HG02763 (cell line): ENCODE measurements around the gene ST6GALNAC2.
"Not testable (repeated sequence)": the region's sequence is repeated elsewhere in the genome, so short reads cannot be mapped to it uniquely, and the experiment has no call there.

Source experiments
- ATAC-seq: cut with Tn5 transposase; IDR thresholded peaks from one replicate; pipeline ENCODE4 v1.9.1; 2021; ENCODE audit warnings: mild to moderate bottlenecking, moderate library complexity; ENCODE audit not compliant: unreplicated experiment

The ST6GALNAC2 gene

DNA sequence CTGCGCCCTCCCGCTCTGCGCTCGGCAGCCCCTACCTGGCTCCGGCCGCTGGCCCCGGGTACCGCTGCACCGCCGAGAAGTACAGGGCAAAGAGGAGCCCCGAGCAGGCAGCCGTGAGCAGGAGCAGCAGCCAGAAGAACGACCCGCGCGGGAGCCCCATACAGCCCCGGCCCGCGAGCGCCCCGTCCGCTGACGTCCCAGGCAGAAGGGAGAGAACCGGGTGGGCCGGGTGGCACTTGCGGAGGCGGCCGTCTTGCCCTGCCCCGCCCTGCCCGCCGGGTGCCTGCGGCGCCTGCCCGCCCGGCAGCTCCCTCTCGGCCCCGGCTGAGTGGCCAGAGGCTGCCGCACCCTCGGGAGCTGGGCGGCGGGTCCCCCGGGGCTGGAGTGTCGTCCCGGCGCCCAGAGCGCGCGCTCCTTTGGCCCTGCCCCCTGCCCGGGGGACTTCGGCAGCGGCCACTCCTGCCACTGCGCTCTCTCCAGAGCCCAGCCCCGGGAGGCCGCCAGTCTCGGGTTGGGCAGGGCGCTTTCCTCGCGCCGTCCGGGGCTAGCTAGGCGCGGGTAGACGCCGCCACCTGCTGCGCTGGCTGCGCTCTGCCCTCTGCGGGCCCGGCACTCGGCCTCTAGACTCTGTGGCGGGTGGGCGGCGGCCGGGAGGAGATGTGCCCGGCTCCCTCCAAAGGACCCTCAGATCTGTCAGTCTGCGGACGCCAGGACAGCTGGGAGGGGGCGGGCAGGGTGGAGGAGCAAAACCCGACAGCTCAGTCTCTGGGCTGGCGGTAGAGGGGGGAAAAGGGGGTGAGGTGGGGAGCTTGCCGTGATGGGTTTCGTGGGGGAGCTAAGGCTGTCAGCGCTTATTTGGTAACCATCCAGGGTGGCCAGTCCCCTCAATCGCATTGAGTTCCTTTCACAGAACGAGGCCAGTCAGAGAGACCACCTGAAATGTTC lies at the start of gene ST6GALNAC2:
ST6GALNAC2 (minus strand) TSS at position 212 of the 945 bp plus-strand sequence; CDS start at position 160, 52 bp downstream.
- ATAC-seq: no peak

DNA sequence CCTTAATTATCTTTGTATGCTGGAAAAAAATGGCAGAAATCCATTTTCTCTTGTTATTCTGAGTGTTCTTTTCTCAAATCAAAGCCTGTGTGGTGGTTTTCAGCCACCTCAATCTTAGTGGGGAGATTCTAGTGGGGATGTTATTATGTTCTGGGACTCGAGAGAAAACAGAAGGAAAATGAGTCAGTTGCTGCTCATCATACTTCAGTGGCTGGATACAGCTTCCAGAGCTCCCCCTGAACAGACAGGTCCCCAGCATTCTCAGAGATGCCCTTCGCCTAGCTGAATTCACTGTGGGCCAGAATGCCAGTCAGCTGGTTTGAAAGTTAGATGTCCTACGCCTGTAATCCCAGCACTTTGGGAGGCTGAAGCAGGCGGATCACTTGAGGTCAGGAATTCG lies 49.4 kb upstream of the ST6GALNAC2 start:
- ATAC-seq: no peak

- ATAC-seq: no peak
These were observed 48.1 kb upstream of the ST6GALNAC2 start for GRCh38 chr17:76633628-76634328.

DNA sequence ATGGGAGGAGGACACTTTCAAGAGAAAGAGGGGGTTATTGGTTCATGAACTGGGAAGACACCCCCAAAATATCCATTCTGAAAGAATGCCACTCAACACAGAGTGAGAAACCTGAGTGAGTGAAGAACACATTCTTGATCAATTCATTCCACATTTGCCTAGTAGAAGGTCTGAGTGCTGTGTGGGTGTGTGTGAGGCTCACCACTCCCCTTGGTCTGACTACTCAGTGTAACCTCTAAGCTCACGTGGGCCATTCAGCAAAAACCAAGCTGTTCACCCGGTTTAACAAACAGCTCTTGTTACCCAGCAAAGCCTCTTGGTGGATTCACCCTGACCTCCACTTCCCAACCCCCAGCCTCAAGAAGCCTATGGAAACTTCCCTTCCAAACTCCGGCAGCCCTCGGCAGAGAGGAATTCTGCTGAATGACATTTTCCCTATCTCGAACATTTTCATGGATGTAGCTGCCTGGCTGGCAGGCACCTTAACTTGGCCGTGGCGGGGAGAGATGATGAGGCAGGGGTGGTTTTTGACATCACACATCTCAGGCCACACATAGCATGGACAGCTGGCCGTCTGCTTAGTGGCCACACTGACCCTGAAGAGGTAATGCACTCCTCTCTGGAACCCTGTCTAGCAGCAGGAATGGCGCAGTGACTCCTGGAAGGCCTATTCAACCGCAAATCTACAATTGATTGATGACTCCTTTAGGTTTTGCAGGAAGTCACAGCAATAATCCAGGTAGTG lies 46.3 kb upstream of the ST6GALNAC2 start:
- ATAC-seq: no peak

DNA sequence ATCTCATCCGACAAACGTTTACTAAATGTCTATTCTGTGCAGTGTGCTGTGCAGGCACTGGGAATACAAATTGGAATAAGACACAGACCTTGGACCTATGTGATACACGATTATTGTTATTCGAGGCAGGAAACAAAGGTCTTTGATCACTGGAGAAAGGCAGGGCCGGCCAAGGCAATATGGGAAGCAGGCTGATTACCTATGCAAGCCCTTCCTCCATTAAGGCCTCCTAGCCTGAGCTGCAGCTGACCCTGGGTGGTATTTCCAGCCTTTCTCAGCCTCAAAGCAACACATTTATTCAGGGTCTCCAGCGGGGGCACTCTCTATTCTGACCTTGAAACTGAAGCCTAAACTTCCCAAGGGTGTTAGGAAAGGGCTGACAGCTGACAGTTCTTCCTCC lies 44.5 kb upstream of the ST6GALNAC2 start:
- ATAC-seq: no peak

GRCh38 chr17:76627510-76627909 lies 41.9 kb upstream of the ST6GALNAC2 start:
- no peak for ATAC-seq

- no peak for ATAC-seq
These were observed 40.8 kb upstream of the ST6GALNAC2 start for GRCh38 chr17:76626442-76626841.

DNA sequence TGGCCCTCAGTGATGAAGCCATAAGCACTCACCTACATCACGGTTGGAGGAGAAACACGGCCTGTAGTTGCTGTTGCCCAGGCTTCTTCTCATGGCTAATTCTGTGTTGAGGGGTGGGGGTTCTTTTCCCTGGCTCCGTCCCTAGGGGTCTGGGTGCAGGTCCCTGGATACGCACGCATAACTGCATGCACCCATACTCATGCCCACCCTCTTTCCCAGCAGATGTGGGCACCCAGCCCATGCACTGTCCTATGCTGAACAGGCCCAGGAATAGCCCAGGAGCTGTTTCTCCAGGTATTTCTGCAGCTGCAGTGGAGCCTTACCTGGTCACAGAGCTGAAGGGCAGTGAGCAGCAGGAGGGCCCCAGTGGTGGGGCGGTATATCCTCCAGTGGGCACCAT lies 39.8 kb upstream of the ST6GALNAC2 start:
- no peak for ATAC-seq

GRCh38 chr17:76623271-76624146 lies 37.8 kb upstream of the ST6GALNAC2 start:
- ATAC-seq: no peak

GRCh38 chr17:76617838-76618237 lies 32.2 kb upstream of the ST6GALNAC2 start:
- ATAC-seq: no peak

GRCh38 chr17:76614912-76615617 lies 29.4 kb upstream of the ST6GALNAC2 start:
- no peak for ATAC-seq

DNA sequence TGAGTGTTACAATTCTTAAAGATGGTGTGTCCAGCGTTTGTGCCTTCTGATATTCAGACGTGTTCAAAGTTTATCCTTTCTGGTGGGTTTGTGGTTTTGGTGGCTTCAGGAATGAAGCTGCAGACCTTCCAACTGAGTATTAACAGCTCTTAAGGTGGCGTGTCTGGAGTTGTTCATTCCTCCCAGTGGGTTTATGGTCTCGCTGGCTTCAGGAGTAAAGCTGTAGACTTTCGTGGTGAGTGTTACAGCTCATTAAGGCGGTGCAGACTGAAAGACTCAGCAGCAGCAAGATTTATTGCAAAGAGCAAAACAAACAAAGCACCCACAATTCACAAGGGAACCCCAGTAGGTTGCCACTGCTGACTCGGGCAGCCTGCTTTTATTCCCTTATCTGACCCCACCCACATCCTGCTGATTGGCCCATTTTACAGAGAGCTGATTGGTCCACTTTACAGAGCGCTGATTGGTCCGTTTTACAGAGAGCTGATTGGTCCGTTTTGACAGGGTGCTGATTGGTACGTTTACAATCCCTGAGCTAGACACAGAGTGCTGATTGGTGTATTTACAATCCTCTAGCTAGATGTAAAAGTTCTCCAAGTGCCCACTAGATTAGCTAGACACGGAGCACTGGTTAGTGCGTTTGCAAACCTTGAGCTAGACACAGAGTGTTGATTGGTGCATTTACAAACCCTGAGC lies 28.6 kb upstream of the ST6GALNAC2 start:
- not testable (repeated sequence) for ATAC-seq

DNA sequence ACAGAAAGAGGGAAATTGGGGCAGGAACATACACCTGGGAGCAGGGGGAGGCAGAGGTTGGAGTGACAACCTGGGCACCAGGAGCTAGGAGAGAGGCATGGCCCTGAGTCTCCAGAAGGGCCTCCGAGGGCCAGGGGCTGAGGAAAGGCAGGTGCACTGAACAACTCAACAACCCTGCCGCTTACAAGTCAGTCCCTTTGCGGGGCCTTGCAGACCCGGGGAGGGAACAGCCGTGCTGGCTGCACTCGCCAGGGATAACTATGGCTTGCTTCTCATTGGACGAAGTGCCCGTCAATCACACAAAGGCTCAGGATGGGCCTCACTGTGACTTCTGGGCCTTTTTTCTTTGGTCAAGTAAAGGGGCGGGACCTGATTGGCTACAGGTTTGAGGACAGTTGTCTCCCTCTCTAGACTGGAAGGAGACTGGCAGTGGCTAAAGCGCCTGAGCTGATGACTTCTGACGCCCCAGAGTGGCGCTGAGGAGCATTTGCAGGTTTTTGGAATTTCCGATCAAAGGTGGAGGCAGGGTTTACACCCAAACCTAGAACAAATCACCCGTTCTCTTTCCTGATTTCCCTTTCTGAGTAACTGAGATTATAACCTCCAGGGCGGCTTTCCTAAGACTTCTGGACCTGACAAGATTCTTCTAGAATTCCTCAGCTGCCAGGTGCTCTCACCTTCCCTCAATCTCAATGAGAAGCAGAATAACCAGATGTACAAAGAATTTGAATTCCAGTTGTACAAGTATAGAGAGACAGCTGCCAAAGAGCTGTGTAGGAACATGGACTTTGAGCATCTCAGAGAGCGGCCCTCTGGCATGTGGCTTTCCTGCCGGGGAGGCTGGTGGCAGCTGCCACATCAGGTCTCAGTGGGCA lies 27.6 kb upstream of the ST6GALNAC2 start:
- no peak for ATAC-seq

DNA sequence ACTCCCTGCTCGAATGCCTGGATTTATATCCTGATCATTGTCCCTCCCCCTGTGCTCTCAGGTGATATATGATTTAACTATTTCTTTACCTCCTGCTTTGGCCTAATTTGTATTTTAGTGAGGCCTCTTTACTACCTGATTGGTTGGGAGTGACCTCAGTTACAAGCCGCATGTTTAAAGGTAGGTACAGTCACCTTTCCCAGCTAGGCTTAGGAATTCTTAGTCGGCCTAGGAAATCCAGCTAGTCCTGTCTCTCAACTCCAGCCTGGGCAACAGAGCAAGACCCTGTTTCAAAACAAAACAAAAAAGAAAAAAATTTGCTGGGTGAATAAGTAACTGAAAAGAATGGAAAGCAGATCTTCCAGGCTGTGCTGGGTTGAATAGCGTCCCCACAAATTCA lies 26.8 kb upstream of the ST6GALNAC2 start:
- ATAC-seq: no peak

DNA sequence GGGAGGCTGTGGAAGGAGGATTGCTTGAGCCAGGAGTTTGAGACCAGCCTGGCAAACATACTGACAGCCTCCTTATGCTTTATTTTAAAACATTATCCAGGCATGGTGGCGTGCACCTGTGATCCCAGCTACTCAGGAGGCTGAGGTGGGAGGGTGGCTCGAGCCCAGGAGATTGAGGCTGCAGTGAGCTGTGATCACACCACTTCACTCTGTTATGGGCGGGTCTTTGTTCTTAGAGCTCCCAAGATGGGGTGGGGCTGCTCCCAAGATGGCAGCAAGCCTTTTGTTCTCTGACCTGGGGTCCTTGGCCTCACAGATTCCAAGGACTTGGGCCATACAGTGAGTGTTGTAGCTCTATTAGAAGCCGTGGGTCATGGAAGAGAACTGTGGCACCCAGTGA lies 26.1 kb upstream of the ST6GALNAC2 start:
- ATAC-seq: no peak

DNA sequence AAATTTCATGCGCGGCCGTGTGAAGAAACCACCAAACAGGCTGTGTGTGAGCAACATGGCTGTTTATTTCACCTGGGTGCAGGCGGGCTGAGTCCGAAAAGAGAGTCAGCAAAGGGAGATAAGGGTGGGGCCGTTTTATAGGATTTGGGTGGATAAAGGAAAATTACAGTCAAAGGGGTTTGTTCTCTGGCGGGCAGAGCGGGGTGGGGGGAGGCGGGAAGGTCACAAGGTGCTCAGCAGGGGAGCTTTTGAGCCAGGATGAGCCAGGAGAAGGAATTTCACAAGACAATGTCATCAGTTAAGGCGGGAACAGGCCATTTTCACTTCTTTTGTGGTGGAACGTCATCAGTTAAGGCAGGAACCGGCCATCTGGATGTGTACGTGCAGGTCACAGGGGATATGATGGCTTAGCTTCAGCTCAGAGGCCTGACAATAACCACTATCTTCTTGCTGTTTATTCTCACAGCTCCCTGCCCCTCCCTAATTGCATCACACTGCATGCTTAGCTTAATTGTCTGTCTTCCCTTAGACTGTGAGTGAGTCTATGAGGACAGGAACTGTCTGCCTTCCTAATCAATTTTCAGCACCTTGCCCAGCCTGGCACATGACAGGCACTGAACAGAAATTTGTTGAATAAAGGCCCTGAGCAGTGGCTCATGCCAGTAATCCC lies 25.6 kb upstream of the ST6GALNAC2 start:
- ATAC-seq: not testable (repeated sequence)

DNA sequence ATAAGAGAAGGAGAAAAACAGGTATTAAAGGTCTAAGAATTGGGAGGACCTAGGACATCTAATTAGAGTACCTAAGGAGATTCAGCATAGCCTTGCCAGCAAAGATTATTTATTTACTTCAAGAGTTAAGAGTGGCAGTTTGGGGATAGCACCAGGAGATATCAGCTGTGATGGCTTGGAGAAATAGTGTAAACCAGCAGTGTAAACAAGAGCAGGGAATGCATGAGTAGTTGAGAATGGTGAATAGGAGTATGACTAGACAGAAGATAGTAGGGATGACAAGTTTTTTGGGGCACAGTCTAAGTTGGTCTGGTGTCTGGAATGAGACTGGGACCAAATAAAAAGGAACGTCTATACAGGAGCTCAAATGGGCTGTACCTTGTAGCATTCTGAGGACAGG lies 21.0 kb upstream of the ST6GALNAC2 start:
- ATAC-seq: not testable (repeated sequence)

- no peak for ATAC-seq
These were observed 15.4 kb upstream of the ST6GALNAC2 start for GRCh38 chr17:76601065-76601464.
